ENCODE data around the gene PFKFB4.

- TF ChIP-seq POLR2A (IDR thresholded peaks at IDR 0.05): no peak
- TF ChIP-seq CTCF (IDR thresholded peaks at IDR 0.05): no peak
Observed at GRCh38 chr3:48505968-48506504, 50.6 kb downstream of the PFKFB4 start.
